Heart right ventricle (tissue), 16 donors: Measurements from ENCODE around the gene YWHAE. TPM values are rescaled to one million over a fixed set of nuclear protein-coding genes. Genes with fewer than 3 reads are reported as not detected.
"Not testable (repeated sequence)": the region's sequence is repeated elsewhere in the genome, so short reads cannot be mapped to it uniquely, and the experiment has no call there.

Experiments
- ATAC-seq, 8 donors: fragments of 200-7000 bp; cut with Tn5 transposase; one replicate each; pipeline ENCODE4 v1.9.1; 2020; ENCODE audit warnings: mild to moderate bottlenecking in 8 of 8, moderate library complexity in 8 of 8, moderate number of reproducible peaks in 1 of 8
- DNase-seq, 2 donors: peaks; one replicate each; pipeline ENCODE4 v3.0.0-alpha.2; 2020
- H3K27ac ChIP-seq, 10 donors: fragments of 200-600 bp; sonication (generic) in 2 of 10; one replicate each; pipeline versions ENCODE4 v1.5.0 to v1.8.0; 2020 to 2022; ENCODE audit warnings: mild to moderate bottlenecking in 3 of 10
- H3K27me3 ChIP-seq, 7 donors: fragments of 200-600 bp; one replicate each; pipeline ENCODE4 v1.8.0; 2021 to 2022; ENCODE audit warnings: mild to moderate bottlenecking in 2 of 7
- H3K36me3 ChIP-seq, 9 donors: fragments of 200-600 bp; sonication (generic) in 1 of 9; one replicate each; pipeline versions ENCODE4 v1.5.0 to v1.8.0; 2020 to 2022; ENCODE audit warnings: mild to moderate bottlenecking in 2 of 9
- H3K4me1 ChIP-seq, 9 donors: fragments of 200-600 bp; sonication (generic) in 1 of 9; one replicate each; pipeline versions ENCODE4 v1.5.0 to v1.8.0; 2020 to 2022; ENCODE audit warnings: mild to moderate bottlenecking in 4 of 9
- H3K4me3 ChIP-seq, 10 donors: fragments of 200-600 bp; sonication (generic) in 2 of 10; one replicate each; pipeline versions ENCODE4 v1.5.0 to v1.8.0; 2020 to 2022; ENCODE audit warnings: mild to moderate bottlenecking in 7 of 10, moderate library complexity in 2 of 10
- H3K9me3 ChIP-seq, 11 donors: fragments of 200-600 bp in 10 of 11; sonication (generic) in 2 of 11; one replicate each; pipeline versions ENCODE4 v1.5.0 to v1.8.0; 2013 to 2022; ENCODE audit warnings: mild to moderate bottlenecking in 2 of 11, control low read depth in 1 of 11, moderate library complexity in 1 of 11
- CTCF ChIP-seq, 9 donors: fragments of 200-600 bp; sonication (generic) in 2 of 9; IDR thresholded peaks; one replicate each; pipeline versions ENCODE4 v1.5.0 to v1.8.0; 2021 to 2022; ENCODE audit warnings: antibody characterized with exemption in 9 of 9, mild to moderate bottlenecking in 5 of 9, moderate library complexity in 1 of 9
- WGBS, 2 donors: extraction: QIAGEN DNeasy Blood & Tissue Kit; methylation state at CpG; one replicate each; pipeline ENCODE4 v1.1.7; 2013; ENCODE audit warnings: inconsistent platforms in 1 of 2; 5-methylcytosine and 5-hydroxymethylcytosine counted together
- intact Hi-C, 10 donors: fragments of 100-400 bp; cut with DNase I; formaldehyde crosslinking; loops; one replicate each; pipeline versions ENCODE4 v1.11.1 to v1.14.2; 2022
- polyA plus RNA-seq, 2 donors: library from polyadenylated mRNA; stranded (reverse); fragments of 200-250 nt; gene quantifications; one replicate each; pipeline ENCODE4 v1.2.3, GENCODE V29; 2013
- total RNA-seq, 10 donors: library from RNA; stranded (reverse); fragmentation: NEBNext Ultra II Directional in 3 of 10; extraction: Animal tissue kit (Norgen Biotek cat#: 25700) in 3 of 10; gene quantifications; one replicate each; pipeline versions ENCODE4 v1.2.1 to v1.2.4, GENCODE V29; 2021 to 2023
- donor health status: Arrhythmogenic right ventricular cardiomyopathy.
- donor health status: ischemic (EF 13 %, LVEDD 7.1; RV severe dilation, severe dysfunction).
- donor health status: healthy with polysubstance abuse.
- donor health status: DM: no; HTN: yes; CAD: no.
- donor health status: DM: no; HTN: no; CAD: no.
- donor health status: ischemic (EF 25% LVEDD 6.9; RV normal size, moderate dysfunction).
- donor health status: ischemic (EF 25% LVEDD 5.7; RV mildly dilated, moderate dysfunction).
- donor health status: healthy.
- donor health status: DM: yes; HTN: yes; CAD: no.
- donor health status: Ischemic cardiomyopathy.
- donor health status: ischemic (EF 35%, LVEDD 5.7; RV mildly dilated, moderate dysfunction).
- donor health status: nonischemic (EF 11% LVEDD 7.7; RV severe dilation, severe dysfunction).
- donor health status: DM: yes; HTN: yes; CAD: no.
- donor health status: PGD.
- donor health status: ischemic (EF 29% LVEDD 5.4; RV normal size, mild dysfunction).
- donor health status: nonischemic (EF 23%, LVEDD 6.1; RV moderate dilation, normal function).

Gene YWHAE
- total and polyA plus RNA-seq, 12 donors, result 478 to 791 (median 614) TPM

GRCh38 chr17:1384905-1385435 is 15.1 kb downstream of the YWHAE start:
- peaks cover 0 to 9% (median 0%) of the 10 kb centered on the region in 9 donors for H3K36me3 ChIP-seq
- H3K27me3 ChIP-seq, result no peaks in the 10 kb centered on the region
- TF ChIP-seq CTCF (IDR thresholded peaks at IDR 0.05), result no peak
- H3K9me3 ChIP-seq, result no peaks in the 10 kb centered on the region
- no peak overlapping the region for H3K4me3 ChIP-seq
- H3K4me1 ChIP-seq, result peaks cover 18 to 99% (median 90%) of the 10 kb centered on the region in 9 donors
- ATAC-seq (peak in 5 of 8 donors; percentile 56 to 68 (median 65)), DNase-seq (no peak)
- peak overlapping the region in 3 of 10 donors; percentile 35 to 49 (median 48) for H3K27ac ChIP-seq
- intact Hi-C loops, result no loop called here
- 6 to 8% methylated on average over 1 of the region's 1 CpG for WGBS, 2 donors

- Histone ChIP-seq H3K27me3 (no peaks in the 10 kb centered on the region), H3K9me3 (no peaks in the 10 kb centered on the region), H3K4me3 (no peak overlapping the region), H3K27ac (peak overlapping the region in 5 of 10 donors; percentile 27 to 64 (median 28)), H3K36me3 (peaks cover 0 to 23% (median 0%) of the 10 kb centered on the region in 9 donors), H3K4me1 (peaks cover 32 to 99% (median 91%) of the 10 kb centered on the region in 9 donors)
- 51 to 56% methylated on average over 9 to 10 of the region's 10 CpGs for WGBS, 2 donors
- TF ChIP-seq CTCF (IDR thresholded peaks at IDR 0.05), result no peak
- ATAC-seq, result peak in 2 of 8 donors; percentile 23 to 40
- intact Hi-C loops, result loop anchor here in 1 of 10 donors (10.0 kb wide), 1 partner anchor 55 kb away; no protein-coding TSS in a partner anchor
- no peak for DNase-seq
Measured at GRCh38 chr17:1379930-1380313, 20.1 kb downstream of the YWHAE start.

GRCh38 chr17:1379208-1379929 is 20.7 kb downstream of the YWHAE start:
- Histone ChIP-seq H3K9me3 (no peaks in the 10 kb centered on the region), H3K27me3 (no peaks in the 10 kb centered on the region), H3K27ac (peak overlapping the region in 1 of 10 donors; percentile 64), H3K4me3 (no peak overlapping the region), H3K36me3 (peaks cover 0 to 18% (median 0%) of the 10 kb centered on the region in 9 donors), H3K4me1 (peaks cover 32 to 99% (median 91%) of the 10 kb centered on the region in 9 donors)
- intact Hi-C loops, result loop anchor here in 1 of 10 donors (10.0 kb wide), 1 partner anchor 55 kb away; no protein-coding TSS in a partner anchor
- 67 to 68% methylated on average over 11 of the region's 11 CpGs for WGBS, 2 donors
- TF ChIP-seq CTCF (IDR thresholded peaks at IDR 0.05), result no peak
- ATAC-seq (no peak), DNase-seq (no peak)

- not testable (repeated sequence) for H3K27me3 ChIP-seq, ATAC-seq, DNase-seq, H3K9me3 ChIP-seq, H3K27ac ChIP-seq, H3K4me3 ChIP-seq
- Histone ChIP-seq H3K36me3 (peaks cover 0 to 21% (median 0%) of the 10 kb centered on the region in 9 donors), H3K4me1 (peaks cover 27 to 99% (median 95%) of the 10 kb centered on the region in 9 donors)
- 74% methylated on average over 10 of the region's 10 CpGs for WGBS, 2 donors
- intact Hi-C loops, result loop anchor here in 1 of 10 donors (10.0 kb wide), 1 partner anchor 56 kb away; no protein-coding TSS in a partner anchor
Measured at GRCh38 chr17:1378476-1378860, 21.6 kb downstream of the YWHAE start.
